GM23338 (cell line): ENCODE data around the gene L2HGDH. TPM values are rescaled to one million over a fixed set of nuclear protein-coding genes. Genes with fewer than 3 reads are reported as not detected.

Experiments
- ATAC-seq: fragments of 200-7000 bp; cut with Tn5 transposase; 3 replicates; pipeline ENCODE4 v1.9.1; 2020
- DNase-seq: peaks from one replicate; pipeline ENCODE4 v3.0.0-alpha.2; 2015; ENCODE audit warnings: low spot score
- H2AFZ ChIP-seq: fragments of 200-600 bp; sonication (generic); 2 replicates; pipeline ENCODE4 v1.8.0; 2016; ENCODE audit warnings: antibody characterized with exemption, mild to moderate bottlenecking, moderate library complexity
- H3F3A ChIP-seq: fragments of 200-600 bp; sonication (generic); replicated peaks from 2 replicates; pipeline ENCODE4 v1.8.0; 2017; ENCODE audit warnings: antibody characterized with exemption, mixed run types, low read depth
- H3K27ac ChIP-seq: fragments of 200-600 bp; sonication (generic); 2 replicates; pipeline ENCODE4 v1.6.1; 2016; ENCODE audit warnings: low read depth
- H3K27me3 ChIP-seq: fragments of 200-600 bp; sonication (generic); 2 replicates; pipeline ENCODE4 v1.8.0; 2016; ENCODE audit warnings: mild to moderate bottlenecking, mixed run types, moderate library complexity; ENCODE audit not compliant: insufficient read depth
- H3K36me3 ChIP-seq: fragments of 200-600 bp; sonication (generic); 2 replicates; pipeline ENCODE4 v1.8.0; 2016; ENCODE audit warnings: mild to moderate bottlenecking; ENCODE audit not compliant: insufficient read depth
- H3K4me1 ChIP-seq: fragments of 200-600 bp; sonication (generic); 2 replicates; pipeline ENCODE4 v1.8.0; 2016; ENCODE audit warnings: mild to moderate bottlenecking, moderate library complexity; ENCODE audit not compliant: insufficient read depth
- H3K4me2 ChIP-seq: fragments of 200-600 bp; sonication (generic); 2 replicates; pipeline ENCODE4 v1.7.1; 2017; ENCODE audit warnings: mixed run types
- H3K4me3 ChIP-seq: fragments of 200-600 bp; sonication (generic); 2 replicates; pipeline ENCODE4 v1.6.1; 2016; ENCODE audit warnings: mixed run types
- H3K79me2 ChIP-seq: fragments of 200-600 bp; sonication (generic); replicated peaks from 2 replicates; pipeline ENCODE4 v1.8.0; 2017; ENCODE audit warnings: mild to moderate bottlenecking; ENCODE audit not compliant: insufficient read depth
- H3K9me2 ChIP-seq: fragments of 200-600 bp; sonication (generic); 2 replicates; pipeline ENCODE4 v1.8.0; 2017; ENCODE audit not compliant: insufficient read depth
- H4K20me1 ChIP-seq: fragments of 200-600 bp; sonication (generic); replicated peaks from 2 replicates; pipeline ENCODE4 v1.8.0; 2017; ENCODE audit warnings: mild to moderate bottlenecking; ENCODE audit not compliant: insufficient read depth
- H3K27ac Mint-ChIP-seq: 2 replicates; pipeline ENCODE4 v1.8.0; 2020; ENCODE audit warnings: inconsistent platforms, mild to moderate bottlenecking, moderate library complexity, mixed read lengths
- H3K27me3 Mint-ChIP-seq: 3 replicates; pipeline ENCODE4 v1.8.0; 2022; ENCODE audit warnings: low read depth, mild to moderate bottlenecking, moderate library complexity, mixed read lengths, inconsistent platforms; ENCODE audit not compliant: insufficient read depth, poor library complexity
- H3K36me3 Mint-ChIP-seq: 3 replicates; pipeline ENCODE4 v1.8.0; 2021; ENCODE audit warnings: low read depth, mild to moderate bottlenecking, inconsistent platforms, moderate library complexity, mixed read lengths
- H3K4me1 Mint-ChIP-seq: 3 replicates; pipeline ENCODE4 v1.8.0; 2020; ENCODE audit warnings: mild to moderate bottlenecking, inconsistent platforms, mixed read lengths
- H3K4me3 Mint-ChIP-seq: 3 replicates; pipeline ENCODE4 v1.8.0; 2021; ENCODE audit warnings: moderate library complexity, mild to moderate bottlenecking, inconsistent platforms, mixed read lengths
- H3K9me3 Mint-ChIP-seq: 3 replicates; pipeline ENCODE4 v1.8.0; 2020; ENCODE audit warnings: moderate library complexity, mild to moderate bottlenecking, inconsistent platforms, mixed read lengths
- CREB1 ChIP-seq: fragments of 250-450 bp; sonication (Bioruptor Pico); IDR thresholded peaks from 2 replicates; pipeline ENCODE4 v1.5.0; 2020; ENCODE audit warnings: low read depth, mild to moderate bottlenecking, moderate library complexity
- ETS1 ChIP-seq: IDR thresholded peaks from 2 replicates; pipeline ENCODE4 v1.6.1; 2016; ENCODE audit warnings: antibody characterized with exemption
- EZH2 ChIP-seq: fragments of 200-600 bp; sonication (generic); IDR thresholded peaks from one replicate; pipeline ENCODE4 v1.8.0; 2017; ENCODE audit warnings: antibody characterized with exemption, mild to moderate bottlenecking, low read depth; ENCODE audit not compliant: unreplicated experiment
- EZH2phosphoT487 ChIP-seq: fragments of 200-600 bp; sonication (generic); IDR thresholded peaks from one replicate; pipeline ENCODE4 v1.8.1; 2018; ENCODE audit warnings: antibody characterized with exemption; ENCODE audit not compliant: unreplicated experiment
- JUNB ChIP-seq: IDR thresholded peaks from one replicate; pipeline ENCODE4 v1.6.1; 2016; ENCODE audit warnings: antibody characterized with exemption; ENCODE audit not compliant: unreplicated experiment
- NANOG ChIP-seq: IDR thresholded peaks from 2 replicates; pipeline ENCODE4 v1.6.1; 2016; ENCODE audit warnings: antibody characterized with exemption, borderline replicate concordance
- POLR2AphosphoS5 ChIP-seq: IDR thresholded peaks from 2 replicates; pipeline ENCODE4 v1.6.1; 2016; ENCODE audit warnings: antibody characterized with exemption, low read depth
- STAT1 ChIP-seq: IDR thresholded peaks from one replicate; pipeline ENCODE4 v1.6.1; 2016; ENCODE audit warnings: antibody characterized with exemption; ENCODE audit not compliant: unreplicated experiment
- ZNF114 ChIP-seq: fragments of 250-450 bp; sonication (Bioruptor Pico); IDR thresholded peaks from 2 replicates; pipeline ENCODE4 v1.5.0; 2020; ENCODE audit warnings: mild to moderate bottlenecking, moderate library complexity
- ZNF331 ChIP-seq: fragments of 250-450 bp; sonication (Bioruptor Pico); IDR thresholded peaks from 2 replicates; pipeline ENCODE4 v1.5.0; 2020; ENCODE audit warnings: low read depth, mild to moderate bottlenecking, moderate library complexity
- polyA plus RNA-seq: library from polyadenylated mRNA; unstranded; fragments of >200 nt; fragmentation: Nextera tagmentation; extraction: Ambion mirVana; gene quantifications from 2 replicates; pipeline ENCODE4 v1.2.1, GENCODE V29; 2016
- total RNA-seq: library from RNA; depleted of rRNA; stranded (reverse); fragments of >200 nt; shearing (Covaris generic); gene quantifications from 2 replicates; pipeline ENCODE4 v1.2.3, GENCODE V29; 2014
- TF ChIP-seq, protein P1 (sequence below): fragments of 250-450 bp; sonication (Bioruptor Pico); IDR thresholded peaks from 2 replicates; pipeline ENCODE4 v1.5.0; 2020; ENCODE audit warnings: mild to moderate bottlenecking, moderate library complexity
- TF ChIP-seq, protein P2 (sequence below): IDR thresholded peaks from one replicate; pipeline ENCODE4 v1.6.1; 2018; ENCODE audit warnings: antibody characterized with exemption; ENCODE audit not compliant: unreplicated experiment
- TF ChIP-seq, protein P3 (sequence below), 2 experiments: fragments of 200-600 bp in 1 of 2; sonication (generic) in 1 of 2; conservative IDR thresholded peaks; 2 replicates each; pipeline versions ENCODE4 v1.5.1 to v1.6.1; 2016 to 2017; ENCODE audit warnings: antibody characterized with exemption in 2 of 2, low read depth in 2 of 2, mild to moderate bottlenecking in 2 of 2, moderate library complexity in 1 of 2

Gene L2HGDH
- total and polyA plus RNA-seq, 2 experiments from 2014 or later = 13.5 to 28.5 TPM

GRCh38 chr14:50272498-50272897 lies 39.5 kb downstream of the L2HGDH start:
- no peaks in the 10 kb centered on the region for H3K9me3 Mint-ChIP-seq
- no peak overlapping the region for H3K4me2 ChIP-seq
- ATAC-seq = no peak

More at GRCh38 chr14:50272498-50272897, 39.5 kb downstream of the L2HGDH start:
- H3K79me2 ChIP-seq = no peaks in the 10 kb centered on the region
- peaks cover 5% of the 10 kb centered on the region; the same call in 1 of the 2 replicates for H3K36me3 ChIP-seq
- no peak overlapping the region for H3K27ac ChIP-seq
- no peak overlapping the region for H3K27ac Mint-ChIP-seq
- H3F3A ChIP-seq = no peaks in the 10 kb centered on the region
- DNase-seq = no peak
- H3K4me1 ChIP-seq = no peaks in the 10 kb centered on the region
- no peaks in the 10 kb centered on the region for H3K9me2 ChIP-seq
- no peak for TF ChIP-seq POLR2AphosphoS5
- no peak for TF ChIP-seq JUNB
- no peak for TF ChIP-seq EZH2
- TF ChIP-seq CREB1 (CRISPR knock-in tag) = no peak
- TF ChIP-seq ZNF114 (CRISPR knock-in tag) = no peak
- TF ChIP-seq, protein P1, sequence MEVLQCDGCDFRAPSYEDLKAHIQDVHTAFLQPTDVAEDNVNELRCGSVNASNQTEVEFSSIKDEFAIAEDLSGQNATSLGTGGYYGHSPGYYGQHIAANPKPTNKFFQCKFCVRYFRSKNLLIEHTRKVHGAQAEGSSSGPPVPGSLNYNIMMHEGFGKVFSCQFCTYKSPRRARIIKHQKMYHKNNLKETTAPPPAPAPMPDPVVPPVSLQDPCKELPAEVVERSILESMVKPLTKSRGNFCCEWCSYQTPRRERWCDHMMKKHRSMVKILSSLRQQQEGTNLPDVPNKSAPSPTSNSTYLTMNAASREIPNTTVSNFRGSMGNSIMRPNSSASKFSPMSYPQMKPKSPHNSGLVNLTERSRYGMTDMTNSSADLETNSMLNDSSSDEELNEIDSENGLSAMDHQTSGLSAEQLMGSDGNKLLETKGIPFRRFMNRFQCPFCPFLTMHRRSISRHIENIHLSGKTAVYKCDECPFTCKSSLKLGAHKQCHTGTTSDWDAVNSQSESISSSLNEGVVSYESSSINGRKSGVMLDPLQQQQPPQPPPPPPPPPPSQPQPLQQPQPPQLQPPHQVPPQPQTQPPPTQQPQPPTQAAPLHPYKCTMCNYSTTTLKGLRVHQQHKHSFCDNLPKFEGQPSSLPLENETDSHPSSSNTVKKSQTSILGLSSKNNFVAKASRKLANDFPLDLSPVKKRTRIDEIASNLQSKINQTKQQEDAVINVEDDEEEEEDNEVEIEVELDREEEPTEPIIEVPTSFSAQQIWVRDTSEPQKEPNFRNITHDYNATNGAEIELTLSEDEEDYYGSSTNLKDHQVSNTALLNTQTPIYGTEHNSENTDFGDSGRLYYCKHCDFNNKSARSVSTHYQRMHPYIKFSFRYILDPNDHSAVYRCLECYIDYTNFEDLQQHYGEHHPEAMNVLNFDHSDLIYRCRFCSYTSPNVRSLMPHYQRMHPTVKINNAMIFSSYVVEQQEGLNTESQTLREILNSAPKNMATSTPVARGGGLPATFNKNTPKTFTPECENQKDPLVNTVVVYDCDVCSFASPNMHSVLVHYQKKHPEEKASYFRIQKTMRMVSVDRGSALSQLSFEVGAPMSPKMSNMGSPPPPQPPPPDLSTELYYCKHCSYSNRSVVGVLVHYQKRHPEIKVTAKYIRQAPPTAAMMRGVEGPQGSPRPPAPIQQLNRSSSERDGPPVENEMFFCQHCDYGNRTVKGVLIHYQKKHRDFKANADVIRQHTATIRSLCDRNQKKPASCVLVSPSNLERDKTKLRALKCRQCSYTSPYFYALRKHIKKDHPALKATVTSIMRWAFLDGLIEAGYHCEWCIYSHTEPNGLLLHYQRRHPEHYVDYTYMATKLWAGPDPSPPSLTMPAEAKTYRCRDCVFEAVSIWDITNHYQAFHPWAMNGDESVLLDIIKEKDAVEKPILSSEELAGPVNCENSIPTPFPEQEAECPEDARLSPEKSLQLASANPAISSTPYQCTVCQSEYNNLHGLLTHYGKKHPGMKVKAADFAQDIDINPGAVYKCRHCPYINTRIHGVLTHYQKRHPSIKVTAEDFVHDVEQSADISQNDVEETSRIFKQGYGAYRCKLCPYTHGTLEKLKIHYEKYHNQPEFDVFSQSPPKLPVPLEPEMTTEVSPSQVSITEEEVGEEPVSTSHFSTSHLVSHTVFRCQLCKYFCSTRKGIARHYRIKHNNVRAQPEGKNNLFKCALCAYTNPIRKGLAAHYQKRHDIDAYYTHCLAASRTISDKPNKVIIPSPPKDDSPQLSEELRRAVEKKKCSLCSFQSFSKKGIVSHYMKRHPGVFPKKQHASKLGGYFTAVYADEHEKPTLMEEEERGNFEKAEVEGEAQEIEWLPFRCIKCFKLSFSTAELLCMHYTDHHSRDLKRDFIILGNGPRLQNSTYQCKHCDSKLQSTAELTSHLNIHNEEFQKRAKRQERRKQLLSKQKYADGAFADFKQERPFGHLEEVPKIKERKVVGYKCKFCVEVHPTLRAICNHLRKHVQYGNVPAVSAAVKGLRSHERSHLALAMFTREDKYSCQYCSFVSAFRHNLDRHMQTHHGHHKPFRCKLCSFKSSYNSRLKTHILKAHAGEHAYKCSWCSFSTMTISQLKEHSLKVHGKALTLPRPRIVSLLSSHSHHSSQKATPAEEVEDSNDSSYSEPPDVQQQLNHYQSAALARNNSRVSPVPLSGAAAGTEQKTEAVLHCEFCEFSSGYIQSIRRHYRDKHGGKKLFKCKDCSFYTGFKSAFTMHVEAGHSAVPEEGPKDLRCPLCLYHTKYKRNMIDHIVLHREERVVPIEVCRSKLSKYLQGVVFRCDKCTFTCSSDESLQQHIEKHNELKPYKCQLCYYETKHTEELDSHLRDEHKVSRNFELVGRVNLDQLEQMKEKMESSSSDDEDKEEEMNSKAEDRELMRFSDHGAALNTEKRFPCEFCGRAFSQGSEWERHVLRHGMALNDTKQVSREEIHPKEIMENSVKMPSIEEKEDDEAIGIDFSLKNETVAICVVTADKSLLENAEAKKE (CRISPR knock-in tag) = no peak
- no peak for TF ChIP-seq STAT1
- TF ChIP-seq EZH2phosphoT487 = no peak
- no peak for TF ChIP-seq ZNF331 (CRISPR knock-in tag)
- TF ChIP-seq, protein P2, sequence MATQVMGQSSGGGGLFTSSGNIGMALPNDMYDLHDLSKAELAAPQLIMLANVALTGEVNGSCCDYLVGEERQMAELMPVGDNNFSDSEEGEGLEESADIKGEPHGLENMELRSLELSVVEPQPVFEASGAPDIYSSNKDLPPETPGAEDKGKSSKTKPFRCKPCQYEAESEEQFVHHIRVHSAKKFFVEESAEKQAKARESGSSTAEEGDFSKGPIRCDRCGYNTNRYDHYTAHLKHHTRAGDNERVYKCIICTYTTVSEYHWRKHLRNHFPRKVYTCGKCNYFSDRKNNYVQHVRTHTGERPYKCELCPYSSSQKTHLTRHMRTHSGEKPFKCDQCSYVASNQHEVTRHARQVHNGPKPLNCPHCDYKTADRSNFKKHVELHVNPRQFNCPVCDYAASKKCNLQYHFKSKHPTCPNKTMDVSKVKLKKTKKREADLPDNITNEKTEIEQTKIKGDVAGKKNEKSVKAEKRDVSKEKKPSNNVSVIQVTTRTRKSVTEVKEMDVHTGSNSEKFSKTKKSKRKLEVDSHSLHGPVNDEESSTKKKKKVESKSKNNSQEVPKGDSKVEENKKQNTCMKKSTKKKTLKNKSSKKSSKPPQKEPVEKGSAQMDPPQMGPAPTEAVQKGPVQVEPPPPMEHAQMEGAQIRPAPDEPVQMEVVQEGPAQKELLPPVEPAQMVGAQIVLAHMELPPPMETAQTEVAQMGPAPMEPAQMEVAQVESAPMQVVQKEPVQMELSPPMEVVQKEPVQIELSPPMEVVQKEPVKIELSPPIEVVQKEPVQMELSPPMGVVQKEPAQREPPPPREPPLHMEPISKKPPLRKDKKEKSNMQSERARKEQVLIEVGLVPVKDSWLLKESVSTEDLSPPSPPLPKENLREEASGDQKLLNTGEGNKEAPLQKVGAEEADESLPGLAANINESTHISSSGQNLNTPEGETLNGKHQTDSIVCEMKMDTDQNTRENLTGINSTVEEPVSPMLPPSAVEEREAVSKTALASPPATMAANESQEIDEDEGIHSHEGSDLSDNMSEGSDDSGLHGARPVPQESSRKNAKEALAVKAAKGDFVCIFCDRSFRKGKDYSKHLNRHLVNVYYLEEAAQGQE = no peak
- no peak for TF ChIP-seq ETS1
- TF ChIP-seq, protein P3, sequence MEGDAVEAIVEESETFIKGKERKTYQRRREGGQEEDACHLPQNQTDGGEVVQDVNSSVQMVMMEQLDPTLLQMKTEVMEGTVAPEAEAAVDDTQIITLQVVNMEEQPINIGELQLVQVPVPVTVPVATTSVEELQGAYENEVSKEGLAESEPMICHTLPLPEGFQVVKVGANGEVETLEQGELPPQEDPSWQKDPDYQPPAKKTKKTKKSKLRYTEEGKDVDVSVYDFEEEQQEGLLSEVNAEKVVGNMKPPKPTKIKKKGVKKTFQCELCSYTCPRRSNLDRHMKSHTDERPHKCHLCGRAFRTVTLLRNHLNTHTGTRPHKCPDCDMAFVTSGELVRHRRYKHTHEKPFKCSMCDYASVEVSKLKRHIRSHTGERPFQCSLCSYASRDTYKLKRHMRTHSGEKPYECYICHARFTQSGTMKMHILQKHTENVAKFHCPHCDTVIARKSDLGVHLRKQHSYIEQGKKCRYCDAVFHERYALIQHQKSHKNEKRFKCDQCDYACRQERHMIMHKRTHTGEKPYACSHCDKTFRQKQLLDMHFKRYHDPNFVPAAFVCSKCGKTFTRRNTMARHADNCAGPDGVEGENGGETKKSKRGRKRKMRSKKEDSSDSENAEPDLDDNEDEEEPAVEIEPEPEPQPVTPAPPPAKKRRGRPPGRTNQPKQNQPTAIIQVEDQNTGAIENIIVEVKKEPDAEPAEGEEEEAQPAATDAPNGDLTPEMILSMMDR (conservative IDR thresholded peaks at IDR 0.05; ENCODE audit: low read depth in 2 of 2) = no peak
- TF ChIP-seq NANOG = no peak
- H3K27me3 ChIP-seq = no peaks in the 10 kb centered on the region
- H3K4me3 ChIP-seq = no peak overlapping the region
- no peaks in the 10 kb centered on the region; the same call in none of the 2 replicates for H4K20me1 ChIP-seq
- no peaks in the 10 kb centered on the region; the same call in 2 of the 3 replicates for H3K36me3 Mint-ChIP-seq
- H3K4me1 Mint-ChIP-seq = no peaks in the 10 kb centered on the region
- no peak overlapping the region for H3K4me3 Mint-ChIP-seq
- peaks cover 3% of the 10 kb centered on the region for H3K27me3 Mint-ChIP-seq
- H2AFZ ChIP-seq = no peak overlapping the region
